ENCODE data around the gene C3orf33. TPM values are rescaled to one million over a fixed set of nuclear protein-coding genes. Genes with fewer than 3 reads are reported as not detected.

The C3orf33 gene
- total RNA-seq, 1 experiment from 2014 or later, result 2.9 TPM

DNA sequence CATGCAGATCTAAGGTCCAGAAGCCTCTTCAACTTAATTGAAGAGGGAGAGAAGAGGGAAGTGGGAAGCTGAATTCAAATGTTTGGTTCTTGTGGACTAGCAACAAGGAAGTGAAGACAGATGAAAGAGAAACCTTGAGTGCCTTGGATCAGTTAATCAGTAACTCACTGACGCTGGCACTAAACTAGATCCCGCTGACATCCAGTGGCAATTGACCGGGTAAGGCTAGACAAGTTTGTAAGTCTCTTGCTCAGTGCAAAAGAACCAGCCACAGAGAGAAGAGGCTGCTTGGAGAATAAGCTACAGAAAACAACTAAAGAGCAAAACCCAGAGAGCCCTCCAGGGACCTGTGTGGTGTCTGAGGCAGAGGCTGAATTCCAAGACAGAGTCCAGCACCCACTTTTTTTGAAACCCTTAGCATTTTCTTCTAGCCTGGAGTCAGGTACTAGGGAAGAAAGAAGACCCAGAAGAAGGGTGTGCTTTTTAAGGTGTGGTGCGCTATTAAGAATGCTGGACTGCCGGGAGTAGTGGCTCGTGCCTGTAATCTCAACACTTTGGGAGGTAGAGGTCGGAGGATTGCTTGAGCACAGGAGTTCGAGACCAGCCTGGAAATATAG lies 68.1 kb downstream of the C3orf33 start:
- TF ChIP-seq, protein P1, sequence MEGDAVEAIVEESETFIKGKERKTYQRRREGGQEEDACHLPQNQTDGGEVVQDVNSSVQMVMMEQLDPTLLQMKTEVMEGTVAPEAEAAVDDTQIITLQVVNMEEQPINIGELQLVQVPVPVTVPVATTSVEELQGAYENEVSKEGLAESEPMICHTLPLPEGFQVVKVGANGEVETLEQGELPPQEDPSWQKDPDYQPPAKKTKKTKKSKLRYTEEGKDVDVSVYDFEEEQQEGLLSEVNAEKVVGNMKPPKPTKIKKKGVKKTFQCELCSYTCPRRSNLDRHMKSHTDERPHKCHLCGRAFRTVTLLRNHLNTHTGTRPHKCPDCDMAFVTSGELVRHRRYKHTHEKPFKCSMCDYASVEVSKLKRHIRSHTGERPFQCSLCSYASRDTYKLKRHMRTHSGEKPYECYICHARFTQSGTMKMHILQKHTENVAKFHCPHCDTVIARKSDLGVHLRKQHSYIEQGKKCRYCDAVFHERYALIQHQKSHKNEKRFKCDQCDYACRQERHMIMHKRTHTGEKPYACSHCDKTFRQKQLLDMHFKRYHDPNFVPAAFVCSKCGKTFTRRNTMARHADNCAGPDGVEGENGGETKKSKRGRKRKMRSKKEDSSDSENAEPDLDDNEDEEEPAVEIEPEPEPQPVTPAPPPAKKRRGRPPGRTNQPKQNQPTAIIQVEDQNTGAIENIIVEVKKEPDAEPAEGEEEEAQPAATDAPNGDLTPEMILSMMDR (conservative IDR thresholded peaks at IDR 0.05), result no peak
- H3K23ac ChIP-seq (ENCODE audit: insufficient read length, low read depth, low read length), result no peak overlapping the region
- no peak overlapping the region for H2AK5ac ChIP-seq (ENCODE audit: insufficient read length, low read length)
- H3K9me3 ChIP-seq (ENCODE audit: control insufficient read depth, low read depth, low read length), result no peaks in the 10 kb centered on the region
- H3K27me3 Mint-ChIP-seq (ENCODE audit: low read depth), result no peaks in the 10 kb centered on the region
- H3K4ac ChIP-seq (ENCODE audit: low read depth, low read length), result no peak overlapping the region
- no peak overlapping the region for H3K14ac ChIP-seq (ENCODE audit: insufficient read depth, low read length)
- no peaks in the 10 kb centered on the region for H3K4me1 ChIP-seq (ENCODE audit: insufficient read depth, low read length)
- no peaks in the 10 kb centered on the region for H3K79me1 ChIP-seq (ENCODE audit: insufficient read depth, low read depth, low read length, poor library complexity, severe bottlenecking)
- no peaks in the 10 kb centered on the region for H3K23me2 ChIP-seq (ENCODE audit: insufficient read length, low read depth, low read length, poor library complexity, severe bottlenecking)
- no peak overlapping the region for H3K56ac ChIP-seq (ENCODE audit: insufficient read length, low read depth, low read length)
- peaks cover 23 to 30% of the 10 kb centered on the region in 2 experiments for H3K4me1 Mint-ChIP-seq
- H3K9me3 Mint-ChIP-seq, result no peaks in the 10 kb centered on the region; a peak in 1 of 5 replicates
- no peak overlapping the region for H3K18ac ChIP-seq (ENCODE audit: insufficient read length, low read depth, low read length)
- no peak overlapping the region for H2AFZ ChIP-seq (ENCODE audit: low read length)
- H3K9ac ChIP-seq (ENCODE audit: extremely low read depth, insufficient read length, low read length), result no peak overlapping the region
- H3K27ac Mint-ChIP-seq, result peak overlapping the region in 2 of 3 experiments; percentile 8 to 78; a peak in 3 of 7 replicates
- no peaks in the 10 kb centered on the region; the same call in 1 of the 2 replicates for H3K79me2 ChIP-seq (ENCODE audit: insufficient read depth, low read length)
- H3K36me3 Mint-ChIP-seq (ENCODE audit: insufficient read depth in 1 of 3, low read depth in 3 of 3), result peaks cover 3 to 4% (median 3%) of the 10 kb centered on the region in 3 experiments; a peak in 5 of 7 replicates
- no peak overlapping the region for H2BK12ac ChIP-seq (ENCODE audit: insufficient read length, low read depth, low read length)
- no peak for DNase-seq
- H3K27ac ChIP-seq (ENCODE audit: insufficient read length, low read depth, low read length), result no peak overlapping the region
- no peak overlapping the region for H2BK20ac ChIP-seq (ENCODE audit: low read depth, low read length, poor library complexity, severe bottlenecking)
- H2BK5ac ChIP-seq (ENCODE audit: insufficient read length, low read length), result no peak overlapping the region
- WGBS (ENCODE audit: extremely low coverage, insufficient read length, low lambda C conversion rate), result no CpG with 5 or more reads among the region's 8 CpGs
- H4K91ac ChIP-seq (ENCODE audit: insufficient read length, low read depth, low read length), result no peak overlapping the region
- H3T11ph ChIP-seq (ENCODE audit: low read length), result no peak overlapping the region
- no peak overlapping the region for H2BK15ac ChIP-seq (ENCODE audit: low read depth, low read length)
- H4K20me1 ChIP-seq (ENCODE audit: control insufficient read depth, insufficient read depth, insufficient read length), result no peaks in the 10 kb centered on the region
- H3K27me3 ChIP-seq (ENCODE audit: insufficient read depth, low read length), result no peaks in the 10 kb centered on the region
- H3K4me3 Mint-ChIP-seq, result no peak overlapping the region
- no peak overlapping the region for H4K5ac ChIP-seq (ENCODE audit: insufficient read length, low read depth, low read length)
- no peak overlapping the region for H2BK120ac ChIP-seq (ENCODE audit: low read depth, low read length, poor library complexity, severe bottlenecking)
- no peak overlapping the region for H3K4me2 ChIP-seq (ENCODE audit: insufficient read depth, insufficient read length, low read length)
- no peak overlapping the region for H4K8ac ChIP-seq (replicated peaks; ENCODE audit: insufficient read length, low read depth, low read length)
